PC-3 (cell line): Measurements from ENCODE around the gene PLXND1.

Source experiments
- EZH2 ChIP-seq: fragments of 300-600 bp; sonication (generic); IDR thresholded peaks from one replicate; pipeline ENCODE4 v1.6.1; 2017; ENCODE audit warnings: antibody characterized with exemption, mild to moderate bottlenecking, low read length; ENCODE audit not compliant: unreplicated experiment
- EZH2phosphoT487 ChIP-seq: fragments of 300-600 bp; sonication (generic); IDR thresholded peaks from 2 replicates; pipeline ENCODE4 v1.6.1; 2018; ENCODE audit warnings: mild to moderate bottlenecking, antibody characterized with exemption, low read length, borderline replicate concordance
- TF ChIP-seq, protein P1 (sequence below): fragments of 300-600 bp; sonication (generic); conservative IDR thresholded peaks from 2 replicates; pipeline ENCODE4 v1.5.1; 2017; ENCODE audit warnings: antibody characterized with exemption, low read depth, mild to moderate bottlenecking, low read length

DNA sequence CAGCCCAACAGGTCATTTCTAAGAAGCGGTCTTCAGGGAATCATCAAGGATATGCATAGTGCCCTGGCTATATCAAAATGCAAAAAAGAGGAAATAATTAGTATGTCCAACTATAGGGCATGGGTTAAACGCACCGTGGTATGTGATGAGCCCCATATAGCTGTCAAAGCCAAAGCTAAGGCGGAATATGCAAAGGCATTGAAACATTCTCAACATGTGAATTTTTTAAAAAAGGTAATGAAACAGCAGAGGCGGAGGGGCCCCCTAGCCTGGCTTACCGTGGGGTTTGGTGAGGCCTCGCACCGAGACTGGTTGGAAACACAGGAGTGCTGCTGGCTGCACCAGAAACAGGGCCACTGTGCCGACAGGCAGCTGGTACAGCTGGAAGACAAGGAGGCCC, 23.2 kb downstream of the PLXND1 start:
- TF ChIP-seq, protein P1, sequence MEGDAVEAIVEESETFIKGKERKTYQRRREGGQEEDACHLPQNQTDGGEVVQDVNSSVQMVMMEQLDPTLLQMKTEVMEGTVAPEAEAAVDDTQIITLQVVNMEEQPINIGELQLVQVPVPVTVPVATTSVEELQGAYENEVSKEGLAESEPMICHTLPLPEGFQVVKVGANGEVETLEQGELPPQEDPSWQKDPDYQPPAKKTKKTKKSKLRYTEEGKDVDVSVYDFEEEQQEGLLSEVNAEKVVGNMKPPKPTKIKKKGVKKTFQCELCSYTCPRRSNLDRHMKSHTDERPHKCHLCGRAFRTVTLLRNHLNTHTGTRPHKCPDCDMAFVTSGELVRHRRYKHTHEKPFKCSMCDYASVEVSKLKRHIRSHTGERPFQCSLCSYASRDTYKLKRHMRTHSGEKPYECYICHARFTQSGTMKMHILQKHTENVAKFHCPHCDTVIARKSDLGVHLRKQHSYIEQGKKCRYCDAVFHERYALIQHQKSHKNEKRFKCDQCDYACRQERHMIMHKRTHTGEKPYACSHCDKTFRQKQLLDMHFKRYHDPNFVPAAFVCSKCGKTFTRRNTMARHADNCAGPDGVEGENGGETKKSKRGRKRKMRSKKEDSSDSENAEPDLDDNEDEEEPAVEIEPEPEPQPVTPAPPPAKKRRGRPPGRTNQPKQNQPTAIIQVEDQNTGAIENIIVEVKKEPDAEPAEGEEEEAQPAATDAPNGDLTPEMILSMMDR = no peak
- TF ChIP-seq EZH2 = no peak
- TF ChIP-seq EZH2phosphoT487 = no peak
